Measurements from ENCODE around the gene MTHFD2L. TPM values are rescaled to one million over a fixed set of nuclear protein-coding genes. Genes with fewer than 3 reads are reported as not detected.

MTHFD2L gene
- total RNA-seq, 1 experiment from 2014 or later: 34.0 TPM

DNA sequence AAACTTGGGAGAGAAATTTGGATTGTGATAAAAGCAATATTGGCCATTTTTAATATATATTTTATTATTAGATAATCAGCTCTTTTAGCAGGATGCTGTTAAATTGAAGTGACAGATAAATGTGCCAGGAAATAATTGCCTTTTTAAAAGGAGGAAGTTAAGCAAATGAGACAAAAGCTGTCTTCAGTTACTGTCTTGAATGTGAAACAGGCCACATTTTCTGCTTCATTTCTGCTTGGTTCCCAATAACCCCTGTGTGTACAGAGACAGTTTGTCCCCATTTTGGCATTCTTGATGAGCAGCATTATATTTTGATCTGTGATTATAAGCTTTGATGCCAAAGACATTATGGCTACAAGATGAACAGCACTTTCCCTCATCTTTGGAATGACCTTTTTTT lies 151.3 kb downstream of the MTHFD2L start:
- DNase-seq (no peak), ATAC-seq (no peak)
- ChIA-PET CTCF (interaction anchor here (1.0 to 1.9 kb wide), 2 partner anchors 78 to 81 kb away, joined by 4 to 8 read pairs; no protein-coding TSS in a partner anchor), POLR2A (ENCODE audit: unreplicated experiment) (interaction anchor here (1.5 kb wide), 1 partner anchor 78 kb away, joined by 5 read pairs; no protein-coding TSS in a partner anchor)
- Histone ChIP-seq H3K79me2 (ENCODE audit: low read length) (peaks cover 29% of the 10 kb centered on the region), H3K9ac (ENCODE audit: low read length) (peak overlapping the region; percentile 74), H3K27me3 (ENCODE audit: low read length) (no peaks in the 10 kb centered on the region), H3K9me3 (ENCODE audit: low read length) (no peaks in the 10 kb centered on the region), H3K4me2 (ENCODE audit: low read length) (peak overlapping the region; percentile 76), H3K9me2 (replicated peaks; ENCODE audit: low read length) (no peaks in the 10 kb centered on the region), H3K4me1 (ENCODE audit: insufficient read depth, low read length) (peaks cover 34% of the 10 kb centered on the region), H3K4me3 (ENCODE audit: low read length) (peak overlapping the region; percentile 69), H2AFZ (ENCODE audit: low read length) (no peak overlapping the region), H3K27ac (ENCODE audit: low read length) (peak overlapping the region; percentile 86), H4K20me1 (ENCODE audit: low read length) (no peaks in the 10 kb centered on the region), H3K36me3 (ENCODE audit: low read depth, low read length) (peaks cover 6% of the 10 kb centered on the region; the same call in 1 of the 2 replicates), H3F3A (ENCODE audit: low read length, unreplicated experiment) (peaks cover 15% of the 10 kb centered on the region)
- TF ChIP-seq EZH2 (IDR thresholded peaks at IDR 0.05; ENCODE audit: low read length, unreplicated experiment) (no peak), CTCF (conservative IDR thresholded peaks at IDR 0.05; ENCODE audit: low read depth, low read length) (no peak), EZH2phosphoT487 (IDR thresholded peaks at IDR 0.05; ENCODE audit: borderline replicate concordance, low read length) (no peak)
- no TSS peak for BruUV-seq (replicated peaks)
- intact Hi-C loops (cut with micrococcal nuclease): no loop called here

DNA sequence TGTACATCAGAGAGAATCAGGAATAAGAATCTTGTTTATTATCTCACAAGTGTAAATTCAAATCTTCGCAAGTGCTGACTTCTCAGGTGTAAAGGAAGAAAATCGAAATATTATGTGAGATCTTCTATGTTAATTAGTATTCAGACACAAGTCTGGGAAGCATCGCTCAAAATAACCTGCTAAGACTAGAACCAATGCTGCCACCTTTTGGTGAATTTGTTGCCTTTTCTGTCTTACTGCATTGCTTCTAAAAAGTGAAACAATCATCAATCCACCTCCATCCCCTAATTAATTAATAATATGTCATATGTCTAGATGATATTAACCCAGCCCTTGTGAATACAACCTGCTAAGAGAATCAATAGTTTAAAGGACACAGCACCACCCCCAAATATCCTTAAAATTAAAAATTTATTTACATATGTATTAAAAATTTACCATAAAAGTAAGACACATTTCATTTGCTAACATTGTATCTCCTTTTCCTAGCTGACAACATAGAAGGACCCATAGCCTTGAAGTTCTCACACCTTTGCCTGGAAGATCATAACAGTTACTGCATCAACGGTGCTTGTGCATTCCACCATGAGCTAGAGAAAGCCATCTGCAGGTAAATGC lies 153.9 kb downstream of the MTHFD2L start:
- Histone ChIP-seq H3K36me3 (ENCODE audit: low read depth, low read length) (peaks cover 16% of the 10 kb centered on the region), H4K20me1 (ENCODE audit: low read length) (no peaks in the 10 kb centered on the region), H3K9ac (ENCODE audit: low read length) (peak overlapping the region; percentile 74), H3F3A (ENCODE audit: low read length, unreplicated experiment) (peaks cover 15% of the 10 kb centered on the region), H2AFZ (ENCODE audit: low read length) (no peak overlapping the region), H3K79me2 (ENCODE audit: low read length) (peaks cover 29% of the 10 kb centered on the region), H3K27me3 (ENCODE audit: low read length) (no peaks in the 10 kb centered on the region), H3K9me3 (ENCODE audit: low read length) (no peaks in the 10 kb centered on the region), H3K27ac (ENCODE audit: low read length) (no peak overlapping the region), H3K4me2 (ENCODE audit: low read length) (peak overlapping the region; percentile 76), H3K4me3 (ENCODE audit: low read length) (peak overlapping the region; percentile 69), H3K9me2 (replicated peaks; ENCODE audit: low read length) (no peaks in the 10 kb centered on the region), H3K4me1 (ENCODE audit: insufficient read depth, low read length) (peaks cover 34% of the 10 kb centered on the region)
- intact Hi-C loops (cut with micrococcal nuclease): loop anchor here (1.0 kb wide), 2 partner anchors 84 to 123 kb away; no protein-coding TSS in a partner anchor
- TF ChIP-seq CTCF (conservative IDR thresholded peaks at IDR 0.05; ENCODE audit: low read depth, low read length): peak; percentile 93
- TF ChIP-seq EZH2 (IDR thresholded peaks at IDR 0.05; ENCODE audit: low read length, unreplicated experiment): no peak
- no peak for TF ChIP-seq EZH2phosphoT487 (IDR thresholded peaks at IDR 0.05; ENCODE audit: borderline replicate concordance, low read length)
- no TSS peak for BruUV-seq (replicated peaks)
- peak; percentile 57 for ATAC-seq
- POLR2A ChIA-PET (ENCODE audit: unreplicated experiment): no interaction called here
- CTCF ChIA-PET: interaction anchor here (0.8 kb wide), 1 partner anchor 123 kb away, joined by 5 read pairs; no protein-coding TSS in a partner anchor
- DNase-seq: peak; percentile 91

DNA sequence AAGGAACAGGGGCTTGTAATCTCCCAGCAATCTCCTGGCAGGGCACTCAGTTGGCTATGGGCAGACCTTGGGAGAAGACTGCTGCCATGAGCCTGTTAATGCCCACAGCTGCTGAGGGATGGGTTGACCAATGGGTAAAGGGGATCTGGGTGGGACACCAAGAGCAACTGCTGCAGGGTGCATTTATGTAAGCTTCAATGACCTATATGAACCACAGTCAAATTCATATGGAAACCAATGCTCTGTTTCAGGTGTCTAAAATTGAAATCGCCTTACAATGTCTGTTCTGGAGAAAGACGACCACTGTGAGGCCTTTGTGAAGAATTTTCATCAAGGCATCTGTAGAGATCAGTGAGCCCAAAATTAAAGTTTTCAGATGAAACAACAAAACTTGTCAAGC lies 156.4 kb downstream of the MTHFD2L start:
- POLR2A ChIA-PET (ENCODE audit: unreplicated experiment): no interaction called here
- H3K36me3 ChIP-seq (ENCODE audit: low read depth, low read length): peaks cover 16% of the 10 kb centered on the region
- no peaks in the 10 kb centered on the region for H3F3A ChIP-seq (ENCODE audit: low read length, unreplicated experiment)
- ATAC-seq (no peak), DNase-seq (no peak)
- CTCF ChIA-PET: no interaction called here
- H3K9me3 ChIP-seq (ENCODE audit: low read length): no peaks in the 10 kb centered on the region
- intact Hi-C loops (cut with micrococcal nuclease): no loop called here
- no peak overlapping the region for H3K27ac ChIP-seq (ENCODE audit: low read length)
- TF ChIP-seq EZH2 (IDR thresholded peaks at IDR 0.05; ENCODE audit: low read length, unreplicated experiment): no peak
- H2AFZ ChIP-seq (ENCODE audit: low read length): no peak overlapping the region
- no peak overlapping the region for H3K4me3 ChIP-seq (ENCODE audit: low read length)
- BruUV-seq (replicated peaks): no TSS peak
- no peak overlapping the region for H3K9ac ChIP-seq (ENCODE audit: low read length)
- no peaks in the 10 kb centered on the region for H3K9me2 ChIP-seq (replicated peaks; ENCODE audit: low read length)
- no peaks in the 10 kb centered on the region for H4K20me1 ChIP-seq (ENCODE audit: low read length)
- H3K4me2 ChIP-seq (ENCODE audit: low read length): no peak overlapping the region
- peaks cover 23% of the 10 kb centered on the region for H3K79me2 ChIP-seq (ENCODE audit: low read length)
- H3K27me3 ChIP-seq (ENCODE audit: low read length): no peaks in the 10 kb centered on the region
- H3K4me1 ChIP-seq (ENCODE audit: insufficient read depth, low read length): peaks cover 15% of the 10 kb centered on the region

All from PC-3 (cell line).